ENCODE measurements around the gene TEX51.

The TEX51 gene

GRCh38 chr2:126893606-126894005, 5.1 kb upstream of the TEX51 start:
- DNase-seq (ENCODE audit: low read depth in 2 of 2) = no peak

- no peak for DNase-seq (ENCODE audit: low read depth in 2 of 2)
Measured at GRCh38 chr2:126894082-126894481, 4.6 kb upstream of the TEX51 start.

- no peak for DNase-seq (ENCODE audit: low read depth in 2 of 2)
Measured at GRCh38 chr2:126894585-126895182, 4.0 kb upstream of the TEX51 start.

- DNase-seq (ENCODE audit: low read depth in 2 of 2) = no peak
Measured at GRCh38 chr2:126895336-126895735, 3.4 kb upstream of the TEX51 start.

GRCh38 chr2:126896471-126896870, 2.2 kb upstream of the TEX51 start:
- no peak for DNase-seq (ENCODE audit: low read depth in 2 of 2)

- no peak for DNase-seq (ENCODE audit: low read depth in 2 of 2)
Measured at GRCh38 chr2:126899616-126900185, 1.0 kb downstream of the TEX51 start.

- DNase-seq (ENCODE audit: low read depth in 2 of 2) = no peak
Measured at GRCh38 chr2:126900646-126901319, 2.1 kb downstream of the TEX51 start.

GRCh38 chr2:126901459-126901858, 2.8 kb downstream of the TEX51 start:
- DNase-seq (ENCODE audit: low read depth in 2 of 2) = no peak

- no peak for DNase-seq (ENCODE audit: low read depth in 2 of 2)
Measured at GRCh38 chr2:126902152-126902835, 3.6 kb downstream of the TEX51 start.

- DNase-seq (ENCODE audit: low read depth in 2 of 2) = no peak
Measured at GRCh38 chr2:126902859-126903258, 4.2 kb downstream of the TEX51 start.

- no peak for DNase-seq (ENCODE audit: low read depth in 2 of 2)
Measured at GRCh38 chr2:126905991-126906390, 7.3 kb downstream of the TEX51 start.

GRCh38 chr2:126906781-126907180, 8.1 kb downstream of the TEX51 start:
- no peak for DNase-seq (ENCODE audit: low read depth in 2 of 2)

- no peak for DNase-seq (ENCODE audit: low read depth in 2 of 2)
Measured at GRCh38 chr2:126907671-126908070, 9.0 kb downstream of the TEX51 start.

- DNase-seq (ENCODE audit: low read depth in 2 of 2) = no peak
Measured at GRCh38 chr2:126908721-126909177, 10.1 kb downstream of the TEX51 start.

GRCh38 chr2:126909366-126909765, 10.7 kb downstream of the TEX51 start:
- no peak for DNase-seq (ENCODE audit: low read depth in 2 of 2)

- DNase-seq (ENCODE audit: low read depth in 2 of 2) = no peak
Measured at GRCh38 chr2:126909781-126910180, 11.1 kb downstream of the TEX51 start.

GRCh38 chr2:126910637-126911036, 11.9 kb downstream of the TEX51 start:
- no peak for DNase-seq (ENCODE audit: low read depth in 2 of 2)

- no peak for DNase-seq (ENCODE audit: low read depth in 2 of 2)
Measured at GRCh38 chr2:126911111-126911796, 12.6 kb downstream of the TEX51 start.

- DNase-seq (ENCODE audit: low read depth in 2 of 2) = no peak
Measured at GRCh38 chr2:126912201-126912600, 13.5 kb downstream of the TEX51 start.

- no peak for DNase-seq (ENCODE audit: low read depth in 2 of 2)
Measured at GRCh38 chr2:126913329-126913728, 14.6 kb downstream of the TEX51 start.

GRCh38 chr2:126913881-126914615, 15.4 kb downstream of the TEX51 start:
- DNase-seq (ENCODE audit: low read depth in 2 of 2) = no peak
